GM12874 (cell line): Measurements from ENCODE around the gene TOR1AIP1.

ENCODE experiments used
- CTCF ChIP-seq: IDR thresholded peaks from 2 replicates; pipeline ENCODE4 v1.5.1; 2011; ENCODE audit warnings: low read depth, mild to moderate bottlenecking, control low read depth, low read length, moderate library complexity; ENCODE audit not compliant: insufficient read depth

The TOR1AIP1 gene

GRCh38 chr1:179876300-179876715, 5.8 kb upstream of the TOR1AIP1 start:
- TF ChIP-seq CTCF = no peak

GRCh38 chr1:179877586-179878265, 4.4 kb upstream of the TOR1AIP1 start, which contains the start of gene TOR1AIP2:
TSS of gene TOR1AIP2 (minus strand) at chr1:179877803. CDS start at chr1:179852665, 25,138 bp downstream.
- TF ChIP-seq CTCF = no peak

- no peak for TF ChIP-seq CTCF
Measured at GRCh38 chr1:179879797-179880196, 2.3 kb upstream of the TOR1AIP1 start.

GRCh38 chr1:179881642-179882252, 338 bp upstream of the TOR1AIP1 start:
- no peak for TF ChIP-seq CTCF

- TF ChIP-seq CTCF = no peak
Measured at GRCh38 chr1:179883040-179883744, 1.1 kb downstream of the TOR1AIP1 start.

GRCh38 chr1:179883745-179884138, 1.7 kb downstream of the TOR1AIP1 start:
- TF ChIP-seq CTCF = no peak

- no peak for TF ChIP-seq CTCF
Measured at GRCh38 chr1:179888071-179888470, 6.0 kb downstream of the TOR1AIP1 start.
